HCT116 (cell line): ENCODE results near the gene NLN. TPM values are rescaled to one million over a fixed set of nuclear protein-coding genes. Genes with fewer than 3 reads are reported as not detected.

Source experiments
- ATAC-seq: fragments of 200-7000 bp; cut with Tn5 transposase; 2 replicates; pipeline ENCODE4 v1.9.1; 2020; ENCODE audit warnings: mild to moderate bottlenecking, moderate library complexity
- BruUV-seq: library from RNA; stranded (reverse); fragments of 400-500 nt; replicated peaks from 2 replicates; lab custom pipeline; 2021; lab: Mats Ljungman, UMichigan
- CTCF ChIA-PET: fragments of 300-600 bp; sonication (Branson Sonifier 250); formaldehyde crosslinking; loops from one replicate; lab custom pipeline; 2021; ENCODE audit warnings: antibody characterized with exemption; lab: Charles Lee
- POLR2A ChIA-PET: fragments of 300-600, 350-600 bp; sonication (Branson Sonifier 250); formaldehyde crosslinking; loops from one replicate; lab custom pipeline; 2021; ENCODE audit warnings: antibody characterized with exemption; lab: Charles Lee
- RAD21 ChIA-PET, 2 experiments: fragments of 300-600 bp; sonication (Branson Sonifier 250); formaldehyde crosslinking; loops; one replicate each; lab custom pipeline; 2023; ENCODE audit warnings: low total read pairs in 2 of 2; ENCODE audit not compliant: uncharacterized antibody in 2 of 2, unreplicated experiment in 2 of 2, low non-redundant PET in 1 of 2; lab: Charles Lee
- DNase-seq: peaks from one replicate; pipeline ENCODE4 v3.0.0-alpha.2; 2010; ENCODE audit warnings: low read depth, low spot score
- H2AFZ ChIP-seq: fragments of 200-600 bp; shearing (Covaris generic), sonication (generic); 2 replicates; pipeline ENCODE4 v1.6.1; 2017; ENCODE audit warnings: low read depth, mixed run types, mixed read lengths, antibody characterized with exemption, low read length; ENCODE audit not compliant: poor library complexity, severe bottlenecking
- H3K27ac ChIP-seq: 2 replicates; pipeline ENCODE4 v1.5.1; 2012; ENCODE audit warnings: low read depth, low read length
- H3K27me3 ChIP-seq: fragments of 200-600 bp; sonication (generic); 2 replicates; pipeline ENCODE4 v1.6.1; 2016; ENCODE audit warnings: mixed run types, low read length, mixed read lengths; ENCODE audit not compliant: insufficient read depth
- H3K36me3 ChIP-seq, 2 experiments: fragments of 200-500 bp in 1 of 2; fragments of 200-600 bp in 1 of 2; sonication (Bioruptor generic) in 1 of 2; sonication (generic) in 1 of 2; 2 replicates each; pipeline versions ENCODE4 v1.5.1 to v1.6.1; 2014 to 2016; ENCODE audit warnings: low read length in 2 of 2, inconsistent platforms in 1 of 2, mixed read lengths in 1 of 2, mixed run types in 1 of 2; ENCODE audit not compliant: insufficient read depth in 2 of 2, control insufficient read depth in 1 of 2
- H3K4me1 ChIP-seq, 2 experiments: fragments of 200-600 bp in 1 of 2; sonication (generic) in 1 of 2; 2 replicates each; pipeline versions ENCODE4 v1.5.1 to v1.6.1; 2012 to 2017; ENCODE audit warnings: low read length in 2 of 2, inconsistent platforms in 1 of 2, mild to moderate bottlenecking in 1 of 2, mixed read lengths in 1 of 2, mixed run types in 1 of 2, moderate library complexity in 1 of 2; ENCODE audit not compliant: insufficient read depth in 2 of 2, control insufficient read depth in 1 of 2
- H3K4me2 ChIP-seq: fragments of 200-600 bp; sonication (generic); 2 replicates; pipeline ENCODE4 v1.6.1; 2017; ENCODE audit warnings: mixed run types, low read length, mixed read lengths
- H3K4me3 ChIP-seq, 2 experiments: fragments of 200-600 bp in 1 of 2; sonication (generic) in 1 of 2; replicated peaks in 1 of 2; 2 replicates each; pipeline ENCODE4 v1.5.1; 2011 to 2016; ENCODE audit warnings: low read length in 2 of 2, control low read depth in 1 of 2, low read depth in 1 of 2, mild to moderate bottlenecking in 1 of 2, mixed read lengths in 1 of 2, mixed run types in 1 of 2
- H3K79me2 ChIP-seq: fragments of 200-600 bp; sonication (generic); 2 replicates; pipeline ENCODE4 v1.6.1; 2017; ENCODE audit warnings: mild to moderate bottlenecking, mixed run types, low read length, moderate library complexity, mixed read lengths; ENCODE audit not compliant: insufficient read depth
- H3K9ac ChIP-seq: fragments of 200-600 bp; sonication (generic); 2 replicates; pipeline ENCODE4 v1.6.1; 2016; ENCODE audit warnings: low read length, mixed read lengths
- H3K9me2 ChIP-seq: fragments of 200-600 bp; sonication (generic), shearing (Covaris generic); 2 replicates; pipeline ENCODE4 v1.6.1; 2017; ENCODE audit warnings: mixed run types, mild to moderate bottlenecking, moderate library complexity; ENCODE audit not compliant: insufficient read depth
- H3K9me3 ChIP-seq, 2 experiments: fragments of 200-500 bp in 1 of 2; fragments of 200-600 bp in 1 of 2; sonication (Bioruptor generic) in 1 of 2; sonication (generic) in 1 of 2; 2 replicates each; pipeline ENCODE4 v1.6.1; 2014 to 2017; ENCODE audit warnings: low read length in 2 of 2, mixed read lengths in 2 of 2, inconsistent platforms in 1 of 2, low read depth in 1 of 2, mild to moderate bottlenecking in 1 of 2, mixed run types in 1 of 2, moderate library complexity in 1 of 2; ENCODE audit not compliant: control insufficient read depth in 1 of 2, insufficient read depth in 1 of 2
- H4K20me1 ChIP-seq: fragments of 200-600 bp; sonication (generic), shearing (Covaris generic); 2 replicates; pipeline ENCODE4 v1.6.1; 2017; ENCODE audit warnings: mixed run types, mild to moderate bottlenecking, moderate library complexity; ENCODE audit not compliant: insufficient read depth
- CBX3 ChIP-seq: IDR thresholded peaks from 2 replicates; pipeline ENCODE4 v1.6.1; 2012; ENCODE audit warnings: low read depth
- CEBPB ChIP-seq: IDR thresholded peaks from 2 replicates; pipeline ENCODE4 v1.6.1; 2012; ENCODE audit warnings: low read depth
- ELF1 ChIP-seq: IDR thresholded peaks from 2 replicates; pipeline ENCODE4 v1.6.1; 2012; ENCODE audit warnings: low read depth, borderline replicate concordance
- EZH2 ChIP-seq: fragments of 200-600 bp; sonication (generic); IDR thresholded peaks from 2 replicates; pipeline ENCODE4 v1.6.1; 2017; ENCODE audit warnings: antibody characterized with exemption, mixed run types
- EZH2phosphoT487 ChIP-seq: fragments of 200-600 bp; IDR thresholded peaks from 2 replicates; pipeline ENCODE4 v1.6.1; 2018; ENCODE audit warnings: antibody characterized with exemption, borderline replicate concordance
- SIN3A ChIP-seq: IDR thresholded peaks from 2 replicates; pipeline ENCODE4 v1.6.1; 2012; ENCODE audit warnings: low read depth
- SP1 ChIP-seq: IDR thresholded peaks from 2 replicates; pipeline ENCODE4 v1.6.1; 2012; ENCODE audit warnings: low read depth
- SRF ChIP-seq: IDR thresholded peaks from 2 replicates; pipeline ENCODE4 v1.6.1; 2012; ENCODE audit warnings: low read depth
- ZBTB33 ChIP-seq: IDR thresholded peaks from 2 replicates; pipeline ENCODE4 v1.6.1; 2011; ENCODE audit warnings: mild to moderate bottlenecking, low read length, moderate library complexity; ENCODE audit not compliant: insufficient replicate concordance; ENCODE audit errors: extremely low read depth
- intact Hi-C: fragments of 100-400 bp; cut with micrococcal nuclease; formaldehyde crosslinking; loops from 2 replicates; pipeline ENCODE4 v1.10.0; 2022
- total RNA-seq: library from RNA; stranded (reverse); gene quantifications from one replicate; pipeline ENCODE4 v1.2.1, GENCODE V29; 2021; ENCODE audit not compliant: unreplicated experiment

NLN gene
- total RNA-seq, 1 experiment from 2014 or later = 67.6 TPM

GRCh38 chr5:65832152-65832551, 110.1 kb downstream of the NLN start:
- no peak for TF ChIP-seq SRF
- TF ChIP-seq CBX3 = no peak
- no peak for TF ChIP-seq CEBPB
- no peak for TF ChIP-seq EZH2
- no peak for TF ChIP-seq ZBTB33
- no peak for TF ChIP-seq ELF1
- TF ChIP-seq SIN3A = no peak
- no peak for TF ChIP-seq SP1
- DNase-seq (no peak), ATAC-seq (no peak)
- H3K27me3 ChIP-seq = no peaks in the 10 kb centered on the region
- H3K4me1 ChIP-seq = no peaks in the 10 kb centered on the region
- no peak overlapping the region for H3K9ac ChIP-seq
- H3K4me2 ChIP-seq = no peak overlapping the region
- no peak overlapping the region for H2AFZ ChIP-seq
- H4K20me1 ChIP-seq = no peaks in the 10 kb centered on the region
- peaks cover 3% of the 10 kb centered on the region; the same call in 1 of the 2 replicates for H3K9me2 ChIP-seq
- ChIA-PET POLR2A (no interaction called here), RAD21 (no interaction called here), CTCF (interaction anchor here (0.7 kb wide), 1 partner anchor 281 kb away, joined by 3 read pairs; no protein-coding TSS in a partner anchor)
- H3K9me3 ChIP-seq = no peaks in the 10 kb centered on the region
- H3K79me2 ChIP-seq = no peaks in the 10 kb centered on the region
- BruUV-seq = no TSS peak
- no peak overlapping the region for H3K4me3 ChIP-seq
- intact Hi-C loops = no loop called here
- no peak overlapping the region for H3K27ac ChIP-seq
- H3K36me3 ChIP-seq = no peaks in the 10 kb centered on the region

GRCh38 chr5:65832603-65833228, 110.7 kb downstream of the NLN start:
- ChIA-PET POLR2A (no interaction called here), RAD21 (no interaction called here), CTCF (no interaction called here)
- no TSS peak for BruUV-seq
- no peak for ATAC-seq
- no peaks in the 10 kb centered on the region for H3K27me3 ChIP-seq
- H3K27ac ChIP-seq = no peak overlapping the region
- H3K4me3 ChIP-seq = no peak overlapping the region
- H3K79me2 ChIP-seq = no peaks in the 10 kb centered on the region
- no peaks in the 10 kb centered on the region for H3K9me3 ChIP-seq
- peaks cover 3% of the 10 kb centered on the region; the same call in 1 of the 2 replicates for H3K9me2 ChIP-seq
- H3K9ac ChIP-seq = no peak overlapping the region
- no peaks in the 10 kb centered on the region for H3K36me3 ChIP-seq
- no peaks in the 10 kb centered on the region for H3K4me1 ChIP-seq
- H4K20me1 ChIP-seq = no peaks in the 10 kb centered on the region
- no peak overlapping the region for H2AFZ ChIP-seq
- no peak for TF ChIP-seq EZH2phosphoT487
- no peak for TF ChIP-seq SIN3A
- no peak for TF ChIP-seq CEBPB
- intact Hi-C loops = no loop called here
- no peak overlapping the region for H3K4me2 ChIP-seq
- DNase-seq = no peak
